ENCODE measurements around the gene HOXA7. TPM values are rescaled to one million over a fixed set of nuclear protein-coding genes. Genes with fewer than 3 reads are reported as not detected.
A peak's percentile ranks its signal among the peaks of the same experiment; 100 is the strongest.

HOXA7 gene
- total RNA-seq, 4 donors from 2014 or later = 8.7 to 16.9 (median 11.3) TPM

- Histone ChIP-seq H3K4me3 (no peak overlapping the region), H3K4me1 (peaks cover 0 to 58% (median 29%) of the 10 kb centered on the region in 4 donors), H3K9me3 (no peaks in the 10 kb centered on the region), H3K27ac (no peak overlapping the region), H3K36me3 (no peaks in the 10 kb centered on the region), H3K27me3 (peaks cover 0 to 93% of the 10 kb centered on the region in 2 donors)
- TF ChIP-seq EP300 (IDR thresholded peaks at IDR 0.05) = no peak
- TF ChIP-seq POLR2A (IDR thresholded peaks at IDR 0.05) = no peak
- TF ChIP-seq CTCF (IDR thresholded peaks at IDR 0.05) = no peak
- DNase-seq (ENCODE audit: low spot score in 2 of 2) = no peak
- 37 to 48% methylated on average over 10 of the region's 10 CpGs for WGBS, 2 donors
Observed at GRCh38 chr7:27203365-27203953, 47.0 kb upstream of the HOXA7 start.

- DNase-seq (ENCODE audit: low spot score in 2 of 2) = no peak
- WGBS, 2 donors = 32 to 41% methylated on average over 3 of the region's 3 CpGs
- TF ChIP-seq EP300 (IDR thresholded peaks at IDR 0.05) (no peak), CTCF (IDR thresholded peaks at IDR 0.05) (no peak), POLR2A (IDR thresholded peaks at IDR 0.05) (no peak)
- Histone ChIP-seq H3K4me3 (no peak overlapping the region), H3K36me3 (no peaks in the 10 kb centered on the region), H3K27me3 (peaks cover 6 to 93% of the 10 kb centered on the region in 2 donors), H3K4me1 (peaks cover 0 to 65% (median 34%) of the 10 kb centered on the region in 4 donors), H3K9me3 (no peaks in the 10 kb centered on the region), H3K27ac (no peak overlapping the region)
Observed at GRCh38 chr7:27202862-27203134, 46.3 kb upstream of the HOXA7 start.

- Histone ChIP-seq H3K4me1 (peaks cover 0 to 65% (median 34%) of the 10 kb centered on the region in 4 donors), H3K4me3 (no peak overlapping the region), H3K9me3 (no peaks in the 10 kb centered on the region), H3K27me3 (peaks cover 7 to 93% of the 10 kb centered on the region in 2 donors), H3K36me3 (no peaks in the 10 kb centered on the region), H3K27ac (no peak overlapping the region)
- DNase-seq (ENCODE audit: low spot score in 2 of 2) = no peak
- WGBS, 2 donors = 29 to 41% methylated on average over 30 of the region's 30 CpGs
- TF ChIP-seq POLR2A (IDR thresholded peaks at IDR 0.05) (no peak), EP300 (IDR thresholded peaks at IDR 0.05) (peak in 1 of 2 donors; percentile 7), CTCF (IDR thresholded peaks at IDR 0.05) (no peak)
Observed at GRCh38 chr7:27202018-27202861, 45.8 kb upstream of the HOXA7 start.

GRCh38 chr7:27201580-27202017 lies 45.1 kb upstream of the HOXA7 start:
- WGBS, 2 donors = 41 to 50% methylated on average over 4 of the region's 4 CpGs
- H3K27me3 ChIP-seq = peaks cover 7 to 93% of the 10 kb centered on the region in 2 donors

GRCh38 chr7:27200761-27201579 lies 44.5 kb upstream of the HOXA7 start:
- TF ChIP-seq EP300 (IDR thresholded peaks at IDR 0.05) (no peak), CTCF (IDR thresholded peaks at IDR 0.05) (no peak), POLR2A (IDR thresholded peaks at IDR 0.05) (no peak)
- no peak for DNase-seq (ENCODE audit: low spot score in 2 of 2)
- H3K36me3 ChIP-seq = no peaks in the 10 kb centered on the region
- no peaks in the 10 kb centered on the region for H3K9me3 ChIP-seq
- H3K27me3 ChIP-seq = peaks cover 7 to 90% of the 10 kb centered on the region in 2 donors
- peak overlapping the region in 2 of 4 donors; percentile 0 to 53 for H3K4me3 ChIP-seq
- H3K27ac ChIP-seq = no peak overlapping the region
- peaks cover 0 to 63% (median 34%) of the 10 kb centered on the region in 4 donors for H3K4me1 ChIP-seq
- WGBS, 2 donors = 34 to 36% methylated on average over 14 of the region's 14 CpGs

More at GRCh38 chr7:27201580-27202017, 45.1 kb upstream of the HOXA7 start:
- Histone ChIP-seq H3K4me1 (peaks cover 0 to 65% (median 34%) of the 10 kb centered on the region in 4 donors), H3K36me3 (no peaks in the 10 kb centered on the region), H3K9me3 (no peaks in the 10 kb centered on the region), H3K27ac (no peak overlapping the region), H3K4me3 (peak overlapping the region in 1 of 4 donors; percentile 0)
- TF ChIP-seq EP300 (IDR thresholded peaks at IDR 0.05) = no peak
- DNase-seq (ENCODE audit: low spot score in 2 of 2) = no peak
